ENCODE data around the gene WEE2.

WEE2 gene

DNA sequence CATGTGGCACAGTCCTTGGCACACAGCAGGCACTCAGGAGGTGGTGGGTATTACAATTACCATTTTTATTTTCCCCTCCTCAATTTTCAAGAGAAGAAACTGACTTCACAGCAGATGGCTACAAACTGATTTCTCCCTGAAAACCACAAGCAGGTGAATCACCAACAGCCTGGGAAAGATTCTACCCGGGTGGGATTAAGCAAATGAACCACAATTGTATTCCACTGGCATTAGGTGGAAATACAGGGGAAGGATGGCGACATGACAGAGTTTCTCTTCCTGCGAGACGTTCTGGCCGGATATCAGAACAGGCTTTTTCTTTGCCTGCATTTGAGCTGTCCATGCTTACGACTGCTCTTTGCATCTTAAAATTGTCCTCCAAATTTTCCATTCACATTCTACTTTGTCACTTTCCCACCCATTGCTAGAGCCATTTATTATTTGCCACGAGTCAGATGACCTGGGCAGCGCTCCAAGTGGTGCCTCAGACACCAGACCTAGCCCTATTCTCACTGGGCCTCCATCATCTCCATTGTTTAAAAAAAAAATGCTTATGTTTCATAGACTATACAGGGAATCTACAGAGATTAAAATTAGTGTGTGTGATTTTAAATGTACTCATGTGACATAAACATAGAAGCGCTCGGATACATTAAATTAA, 10.8 kb upstream of the WEE2 start:
- no peak overlapping the region for H3K9ac ChIP-seq (ENCODE audit: low read depth, low read length)
- H3K4me2 ChIP-seq (ENCODE audit: insufficient read depth, low read length) = no peak overlapping the region
- TF ChIP-seq, protein P1, sequence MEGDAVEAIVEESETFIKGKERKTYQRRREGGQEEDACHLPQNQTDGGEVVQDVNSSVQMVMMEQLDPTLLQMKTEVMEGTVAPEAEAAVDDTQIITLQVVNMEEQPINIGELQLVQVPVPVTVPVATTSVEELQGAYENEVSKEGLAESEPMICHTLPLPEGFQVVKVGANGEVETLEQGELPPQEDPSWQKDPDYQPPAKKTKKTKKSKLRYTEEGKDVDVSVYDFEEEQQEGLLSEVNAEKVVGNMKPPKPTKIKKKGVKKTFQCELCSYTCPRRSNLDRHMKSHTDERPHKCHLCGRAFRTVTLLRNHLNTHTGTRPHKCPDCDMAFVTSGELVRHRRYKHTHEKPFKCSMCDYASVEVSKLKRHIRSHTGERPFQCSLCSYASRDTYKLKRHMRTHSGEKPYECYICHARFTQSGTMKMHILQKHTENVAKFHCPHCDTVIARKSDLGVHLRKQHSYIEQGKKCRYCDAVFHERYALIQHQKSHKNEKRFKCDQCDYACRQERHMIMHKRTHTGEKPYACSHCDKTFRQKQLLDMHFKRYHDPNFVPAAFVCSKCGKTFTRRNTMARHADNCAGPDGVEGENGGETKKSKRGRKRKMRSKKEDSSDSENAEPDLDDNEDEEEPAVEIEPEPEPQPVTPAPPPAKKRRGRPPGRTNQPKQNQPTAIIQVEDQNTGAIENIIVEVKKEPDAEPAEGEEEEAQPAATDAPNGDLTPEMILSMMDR (IDR thresholded peaks at IDR 0.05; ENCODE audit: borderline replicate concordance, extremely low read depth, low read length, poor library complexity, severe bottlenecking) = no peak
- TF ChIP-seq EZH2 (IDR thresholded peaks at IDR 0.05; ENCODE audit: borderline replicate concordance, low read depth, low read length, severe bottlenecking) = no peak
- H3K36me3 ChIP-seq (ENCODE audit: insufficient read depth, low read length) = no peaks in the 10 kb centered on the region
- H3K4me1 ChIP-seq (ENCODE audit: insufficient read depth, low read length) = peaks cover 20% of the 10 kb centered on the region
- no peak overlapping the region for H2AFZ ChIP-seq (ENCODE audit: low read depth, low read length)
- H3K79me2 ChIP-seq (ENCODE audit: insufficient read depth, low read length) = peaks cover 29% of the 10 kb centered on the region
- no peaks in the 10 kb centered on the region for H3K27me3 ChIP-seq (ENCODE audit: insufficient read depth, low read length, poor library complexity)
- H3K27ac ChIP-seq (ENCODE audit: low read length) = no peak overlapping the region
- no peak for ATAC-seq (ENCODE audit: insufficient read depth, low read depth)
- H3K9me3 ChIP-seq (ENCODE audit: insufficient read depth, low read length, severe bottlenecking) = no peaks in the 10 kb centered on the region
- no peak for DNase-seq
- peaks cover 45% of the 10 kb centered on the region for H4K20me1 ChIP-seq (ENCODE audit: insufficient read depth, low read length)
- H3K4me3 ChIP-seq (ENCODE audit: low read depth in 1 of 2, low read length in 2 of 2) = no peak overlapping the region

DNA sequence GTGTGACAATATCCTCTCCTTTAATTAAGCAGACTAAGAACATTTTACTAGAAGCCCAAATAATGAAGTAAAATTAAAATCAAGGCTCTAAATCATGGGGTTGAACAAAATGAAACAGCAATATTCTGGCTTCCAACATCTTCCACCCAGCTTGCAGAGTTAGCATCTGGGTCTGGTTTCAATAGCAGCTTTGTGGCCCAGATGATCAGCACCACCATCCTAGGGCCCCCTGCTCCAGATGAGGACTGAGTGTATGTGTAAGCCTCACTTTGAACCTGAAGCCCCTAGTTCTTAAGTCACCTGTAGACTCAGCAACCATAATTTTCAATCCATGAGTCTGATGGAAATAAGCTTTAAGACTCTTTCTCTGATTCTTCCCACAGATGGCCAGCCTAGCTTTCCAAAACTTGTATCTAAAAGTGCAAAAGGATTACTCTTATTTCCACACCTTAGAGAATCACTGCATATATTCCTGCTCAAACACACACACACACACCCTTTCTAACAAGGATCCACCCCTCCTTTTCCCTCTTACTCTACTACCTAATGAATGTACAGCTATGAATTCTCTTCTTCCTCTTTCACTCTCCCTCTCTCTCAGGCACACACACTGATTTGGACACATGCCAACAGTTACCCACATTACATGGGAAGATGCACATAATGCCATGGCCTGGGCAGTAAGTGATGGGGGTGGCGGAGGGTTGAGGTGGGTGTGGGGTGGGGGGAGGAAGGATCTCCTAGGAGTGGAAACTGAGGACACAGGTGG, 9.7 kb upstream of the WEE2 start:
- H3K27me3 ChIP-seq (ENCODE audit: insufficient read depth, low read length, poor library complexity) = peaks cover 6% of the 10 kb centered on the region
- H3K4me1 ChIP-seq (ENCODE audit: insufficient read depth, low read length) = peaks cover 23% of the 10 kb centered on the region
- H3K36me3 ChIP-seq (ENCODE audit: insufficient read depth, low read length) = no peaks in the 10 kb centered on the region
- H3K27ac ChIP-seq (ENCODE audit: low read length) = no peak overlapping the region
- DNase-seq = no peak
- ATAC-seq (ENCODE audit: insufficient read depth, low read depth) = no peak
- peaks cover 42% of the 10 kb centered on the region for H4K20me1 ChIP-seq (ENCODE audit: insufficient read depth, low read length)
- no peak overlapping the region for H3K9ac ChIP-seq (ENCODE audit: low read depth, low read length)
- no peak overlapping the region for H3K4me2 ChIP-seq (ENCODE audit: insufficient read depth, low read length)
- H3K79me2 ChIP-seq (ENCODE audit: insufficient read depth, low read length) = peaks cover 27% of the 10 kb centered on the region
- no peak overlapping the region for H2AFZ ChIP-seq (ENCODE audit: low read depth, low read length)
- H3K9me3 ChIP-seq (ENCODE audit: insufficient read depth, low read length, severe bottlenecking) = no peaks in the 10 kb centered on the region
- no peak for TF ChIP-seq EZH2 (IDR thresholded peaks at IDR 0.05; ENCODE audit: borderline replicate concordance, low read depth, low read length, severe bottlenecking)
- TF ChIP-seq, protein P1 (IDR thresholded peaks at IDR 0.05; ENCODE audit: borderline replicate concordance, extremely low read depth, low read length, poor library complexity, severe bottlenecking) = no peak
- H3K4me3 ChIP-seq (ENCODE audit: low read depth in 1 of 2, low read length in 2 of 2) = no peak overlapping the region

DNA sequence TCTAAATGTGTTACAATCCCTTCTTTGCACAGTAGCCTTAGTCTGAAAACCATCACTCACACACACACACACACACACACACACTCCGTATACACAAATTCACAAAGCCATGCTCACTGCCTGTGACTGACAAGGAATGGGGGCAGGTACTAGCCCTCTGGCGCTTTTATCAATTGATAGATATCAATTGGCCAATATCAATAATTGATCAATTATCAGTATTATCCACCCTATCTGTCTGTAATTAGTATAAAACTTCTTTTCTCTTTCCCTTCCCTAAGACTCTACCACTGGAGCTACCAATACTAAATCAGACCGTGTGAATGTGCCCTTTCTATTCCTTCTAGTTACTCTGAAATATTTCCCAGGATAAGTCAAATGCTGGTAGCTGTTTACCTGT, 8.3 kb upstream of the WEE2 start:
- peaks cover 23% of the 10 kb centered on the region for H3K4me1 ChIP-seq (ENCODE audit: insufficient read depth, low read length)
- H4K20me1 ChIP-seq (ENCODE audit: insufficient read depth, low read length) = peaks cover 36% of the 10 kb centered on the region
- no peak overlapping the region for H3K4me3 ChIP-seq (ENCODE audit: low read depth in 1 of 2, low read length in 2 of 2)
- no peak for DNase-seq
- no peaks in the 10 kb centered on the region for H3K36me3 ChIP-seq (ENCODE audit: insufficient read depth, low read length)
- H2AFZ ChIP-seq (ENCODE audit: low read depth, low read length) = no peak overlapping the region
- TF ChIP-seq, protein P1 (IDR thresholded peaks at IDR 0.05; ENCODE audit: borderline replicate concordance, extremely low read depth, low read length, poor library complexity, severe bottlenecking) = no peak
- TF ChIP-seq EZH2 (IDR thresholded peaks at IDR 0.05; ENCODE audit: borderline replicate concordance, low read depth, low read length, severe bottlenecking) = no peak
- H3K79me2 ChIP-seq (ENCODE audit: insufficient read depth, low read length) = peaks cover 22% of the 10 kb centered on the region
- H3K9ac ChIP-seq (ENCODE audit: low read depth, low read length) = no peak overlapping the region
- H3K27me3 ChIP-seq (ENCODE audit: insufficient read depth, low read length, poor library complexity) = peaks cover 8% of the 10 kb centered on the region
- no peak overlapping the region; the same call in 1 of the 2 replicates for H3K4me2 ChIP-seq (ENCODE audit: insufficient read depth, low read length)
- no peaks in the 10 kb centered on the region for H3K9me3 ChIP-seq (ENCODE audit: insufficient read depth, low read length, severe bottlenecking)
- ATAC-seq (ENCODE audit: insufficient read depth, low read depth) = no peak
- no peak overlapping the region for H3K27ac ChIP-seq (ENCODE audit: low read length)

Measured in DND-41 (cell line).